Gastroesophageal sphincter (tissue), 4 donors: ENCODE measurements around the gene MMS22L. TPM values are rescaled to one million over a fixed set of nuclear protein-coding genes. Genes with fewer than 3 reads are reported as not detected.

ENCODE experiments used
- ATAC-seq: fragments of 150-250 bp; one replicate; pipeline ENCODE4 v1.9.1; 2016; ENCODE audit warnings: mild to moderate bottlenecking, moderate library complexity
- H3K27ac ChIP-seq, 4 donors: fragments of 200-600 bp; sonication (generic) in 3 of 4; 1 replicate in 3 of 4; 2 replicates in 1 of 4; pipeline ENCODE4 v1.5.1; 2016 to 2019
- H3K27me3 ChIP-seq: fragments of 200-600 bp; sonication (generic); one replicate; pipeline ENCODE4 v1.5.1; 2019
- H3K36me3 ChIP-seq, 2 donors: fragments of 200-600 bp; sonication (generic); one replicate each; pipeline ENCODE4 v1.5.1; 2019; ENCODE audit warnings: control low read depth in 1 of 2
- H3K4me1 ChIP-seq, 3 donors: fragments of 200-600 bp; sonication (generic); 1 replicate in 2 of 3; 2 replicates in 1 of 3; pipeline ENCODE4 v1.5.1; 2016 to 2019; ENCODE audit warnings: control low read depth in 2 of 3
- H3K4me3 ChIP-seq, 2 donors: fragments of 200-600 bp; sonication (generic); one replicate each; pipeline ENCODE4 v1.5.1; 2019; ENCODE audit warnings: mild to moderate bottlenecking in 1 of 2, moderate library complexity in 1 of 2
- H3K9me3 ChIP-seq, 3 donors: fragments of 200-600 bp; sonication (generic); one replicate each; pipeline ENCODE4 v1.5.1; 2017 to 2019; ENCODE audit warnings: control low read depth in 2 of 3
- EP300 ChIP-seq: sonication (generic); formaldehyde crosslinking; IDR thresholded peaks from one replicate; pipeline ENCODE4 v1.6.1; 2017; ENCODE audit warnings: antibody characterized with exemption, mild to moderate bottlenecking
- POLR2A ChIP-seq, 2 donors: fragments of 450-650 bp; IDR thresholded peaks; one replicate each; pipeline ENCODE4 v1.6.1; 2017; ENCODE audit warnings: antibody characterized with exemption in 2 of 2, mild to moderate bottlenecking in 2 of 2, moderate library complexity in 1 of 2
- POLR2AphosphoS5 ChIP-seq: sonication (generic); formaldehyde crosslinking; IDR thresholded peaks from one replicate; pipeline ENCODE4 v1.6.1; 2017; ENCODE audit warnings: antibody characterized with exemption
- WGBS, 2 donors: methylation state at CpG; one replicate each; pipeline ENCODE4 v1.1.5; 2018; ENCODE audit warnings: low coverage in 1 of 2; 5-methylcytosine and 5-hydroxymethylcytosine counted together
- total RNA-seq, 4 donors: library from RNA; depleted of rRNA; stranded (reverse); fragments of >200 nt; gene quantifications; one replicate each; pipeline ENCODE4 v1.1.0, GENCODE V29; 2016
- TF ChIP-seq, protein P1 (sequence below), 4 experiments: fragments of 200-600 bp in 2 of 4; fragments of 450-650 bp in 2 of 4; sonication (generic) in 1 of 4; IDR thresholded peaks; one replicate each; pipeline ENCODE4 v1.5.1; 2017 to 2019; ENCODE audit warnings: antibody characterized with exemption in 4 of 4, mild to moderate bottlenecking in 2 of 4, moderate library complexity in 2 of 4

The MMS22L gene
- total RNA-seq, 4 donors from 2014 or later, result 3.7 to 21.8 (median 4.3) TPM

GRCh38 chr6:97282238-97282725 lies 734 bp downstream of the MMS22L start:
- 2 to 4% methylated on average over 6 to 9 of the region's 13 CpGs for WGBS, 2 donors
- Histone ChIP-seq H3K9me3 (no peaks in the 10 kb centered on the region), H3K4me3 (peak overlapping the region; percentile 65 to 79), H3K36me3 (peaks cover 0 to 12% of the 10 kb centered on the region in 2 donors), H3K4me1 (peaks cover 0 to 20% (median 3%) of the 10 kb centered on the region in 3 donors), H3K27ac (peak overlapping the region in 3 of 4 donors; percentile 77 to 80 (median 78)), H3K27me3 (no peaks in the 10 kb centered on the region)
- TF ChIP-seq, protein P1, sequence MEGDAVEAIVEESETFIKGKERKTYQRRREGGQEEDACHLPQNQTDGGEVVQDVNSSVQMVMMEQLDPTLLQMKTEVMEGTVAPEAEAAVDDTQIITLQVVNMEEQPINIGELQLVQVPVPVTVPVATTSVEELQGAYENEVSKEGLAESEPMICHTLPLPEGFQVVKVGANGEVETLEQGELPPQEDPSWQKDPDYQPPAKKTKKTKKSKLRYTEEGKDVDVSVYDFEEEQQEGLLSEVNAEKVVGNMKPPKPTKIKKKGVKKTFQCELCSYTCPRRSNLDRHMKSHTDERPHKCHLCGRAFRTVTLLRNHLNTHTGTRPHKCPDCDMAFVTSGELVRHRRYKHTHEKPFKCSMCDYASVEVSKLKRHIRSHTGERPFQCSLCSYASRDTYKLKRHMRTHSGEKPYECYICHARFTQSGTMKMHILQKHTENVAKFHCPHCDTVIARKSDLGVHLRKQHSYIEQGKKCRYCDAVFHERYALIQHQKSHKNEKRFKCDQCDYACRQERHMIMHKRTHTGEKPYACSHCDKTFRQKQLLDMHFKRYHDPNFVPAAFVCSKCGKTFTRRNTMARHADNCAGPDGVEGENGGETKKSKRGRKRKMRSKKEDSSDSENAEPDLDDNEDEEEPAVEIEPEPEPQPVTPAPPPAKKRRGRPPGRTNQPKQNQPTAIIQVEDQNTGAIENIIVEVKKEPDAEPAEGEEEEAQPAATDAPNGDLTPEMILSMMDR (IDR thresholded peaks at IDR 0.05), result no peak
- TF ChIP-seq POLR2A (IDR thresholded peaks at IDR 0.05) (no peak), EP300 (no peak), POLR2AphosphoS5 (no peak)
- no peak for ATAC-seq

GRCh38 chr6:97280766-97281165 lies 2.2 kb downstream of the MMS22L start:
- no peaks in the 10 kb centered on the region for H3K27me3 ChIP-seq
- no peaks in the 10 kb centered on the region for H3K9me3 ChIP-seq
- H3K36me3 ChIP-seq, result peaks cover 0 to 22% of the 10 kb centered on the region in 2 donors
- ATAC-seq, result no peak
- H3K4me1 ChIP-seq, result peaks cover 0 to 20% (median 3%) of the 10 kb centered on the region in 3 donors
- H3K4me3 ChIP-seq, result no peak overlapping the region
- no peak overlapping the region for H3K27ac ChIP-seq
- TF ChIP-seq EP300 (no peak), POLR2A (IDR thresholded peaks at IDR 0.05) (no peak), POLR2AphosphoS5 (no peak)
- TF ChIP-seq, protein P1 (IDR thresholded peaks at IDR 0.05), result no peak
- WGBS, 2 donors, result 50 to 83% methylated on average over 1 of the region's 1 CpG

DNA sequence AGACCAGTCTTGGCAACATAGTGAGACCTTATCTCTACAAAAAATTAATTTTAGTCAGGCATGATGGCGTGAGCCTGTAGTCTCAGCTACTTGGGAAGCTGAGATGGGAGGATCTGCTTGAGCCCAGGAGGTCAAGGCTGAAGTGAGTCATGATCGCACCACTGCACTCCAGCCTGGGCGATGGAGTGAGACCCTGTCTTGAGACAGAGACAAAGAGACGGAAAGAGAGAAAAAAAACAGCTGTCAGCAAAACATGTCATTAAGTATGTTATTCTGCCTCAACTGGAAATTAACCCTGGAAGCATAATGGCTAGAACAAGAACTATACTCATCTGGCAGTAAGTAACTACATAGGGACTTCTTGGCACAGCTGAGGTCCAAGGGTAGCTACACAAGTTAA lies 7.2 kb downstream of the MMS22L start:
- WGBS, 2 donors, result 82 to 89% methylated on average over 3 to 4 of the region's 4 CpGs
- no peaks in the 10 kb centered on the region for H3K9me3 ChIP-seq
- no peaks in the 10 kb centered on the region for H3K4me1 ChIP-seq
- no peak for ATAC-seq
- no peaks in the 10 kb centered on the region for H3K27me3 ChIP-seq
- H3K27ac ChIP-seq, result no peak overlapping the region
- TF ChIP-seq POLR2A (IDR thresholded peaks at IDR 0.05) (no peak), EP300 (no peak), POLR2AphosphoS5 (no peak)
- TF ChIP-seq, protein P1 (IDR thresholded peaks at IDR 0.05), result no peak
- H3K4me3 ChIP-seq, result no peak overlapping the region
- H3K36me3 ChIP-seq, result peaks cover 0 to 62% of the 10 kb centered on the region in 2 donors

- no peaks in the 10 kb centered on the region for H3K4me1 ChIP-seq
- H3K9me3 ChIP-seq, result peaks cover 0 to 4% (median 0%) of the 10 kb centered on the region in 3 donors
- no peaks in the 10 kb centered on the region for H3K27me3 ChIP-seq
- no peak overlapping the region for H3K27ac ChIP-seq
- 68 to 81% methylated on average over 1 of the region's 1 CpG for WGBS, 2 donors
- no peak overlapping the region for H3K4me3 ChIP-seq
- no peak for TF ChIP-seq POLR2A (IDR thresholded peaks at IDR 0.05)
- TF ChIP-seq EP300, result no peak
- TF ChIP-seq, protein P1 (IDR thresholded peaks at IDR 0.05), result no peak
- TF ChIP-seq POLR2AphosphoS5, result no peak
- ATAC-seq, result no peak
- peaks cover 0 to 79% of the 10 kb centered on the region in 2 donors for H3K36me3 ChIP-seq
These were observed 13.2 kb downstream of the MMS22L start for GRCh38 chr6:97269821-97270220.

DNA sequence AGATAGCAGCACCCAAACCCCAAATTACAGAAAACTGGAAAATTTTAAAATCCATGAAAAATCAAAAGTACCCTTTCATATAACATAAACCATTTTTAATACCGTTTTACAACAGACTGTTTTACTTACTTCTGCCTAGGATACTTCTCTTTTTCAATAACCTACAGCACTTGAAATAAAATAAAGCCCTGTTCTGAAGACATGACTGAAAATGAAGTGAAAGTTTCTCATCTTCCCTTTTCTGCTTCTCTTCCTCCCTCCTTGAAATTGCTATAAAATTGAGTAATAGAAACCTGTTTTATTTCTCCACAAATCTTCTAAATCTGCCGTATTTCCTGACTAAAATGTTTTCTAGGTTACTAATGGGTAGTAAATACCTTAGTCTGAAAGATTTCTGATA lies 20.3 kb downstream of the MMS22L start:
- H3K36me3 ChIP-seq, result peaks cover 0 to 43% of the 10 kb centered on the region in 2 donors
- no peaks in the 10 kb centered on the region for H3K27me3 ChIP-seq
- peaks cover 0 to 4% (median 0%) of the 10 kb centered on the region in 3 donors for H3K9me3 ChIP-seq
- ATAC-seq, result no peak
- no peak overlapping the region for H3K4me3 ChIP-seq
- H3K4me1 ChIP-seq, result no peaks in the 10 kb centered on the region
- TF ChIP-seq, protein P1 (IDR thresholded peaks at IDR 0.05), result no peak
- no peak for TF ChIP-seq POLR2AphosphoS5
- TF ChIP-seq POLR2A (IDR thresholded peaks at IDR 0.05), result no peak
- TF ChIP-seq EP300, result no peak
- no peak overlapping the region for H3K27ac ChIP-seq
- 85 to 100% methylated on average over 2 of the region's 2 CpGs for WGBS, 2 donors
